ENCODE data around the gene ST8SIA6. TPM values are rescaled to one million over a fixed set of nuclear protein-coding genes. Genes with fewer than 3 reads are reported as not detected.
"Not testable (repeated sequence)": the region's sequence is repeated elsewhere in the genome, so short reads cannot be mapped to it uniquely, and the experiment has no call there.

ST8SIA6 gene
- not detected for total RNA-seq

GRCh38 chr10:17454161-17455014 lies at the start of gene ST8SIA6:
Gene ST8SIA6, minus strand, starts transcription at chr10:17454595. Its CDS starts 340 bp downstream, at chr10:17454255.
- Histone ChIP-seq H3K27ac (no peak within 1 kb of the TSS), H3K36me3 (no peaks in the 10 kb centered on the region), H3K27me3 (no peaks in the 10 kb centered on the region), H3K4me1 (peaks cover 5 to 6% of the 10 kb centered on the region in 2 donors), H3K4me3 (peak within 1 kb of the TSS; percentile 58 to 70), H3K9me3 (peaks cover 2 to 5% of the 10 kb centered on the region in 2 donors)
- DNase-seq (ENCODE audit: low spot score in 2 of 2), result no peak
- intact Hi-C loops (cut with DNase I), result no loop called here
- TF ChIP-seq CTCF (IDR thresholded peaks at IDR 0.05), result no peak

- intact Hi-C loops (cut with DNase I), result no loop called here
- no peak for DNase-seq (ENCODE audit: low spot score in 2 of 2)
- no peaks in the 10 kb centered on the region for H3K4me1 ChIP-seq
- H3K27ac ChIP-seq, result no peak overlapping the region
- H3K9me3 ChIP-seq, result no peaks in the 10 kb centered on the region
- H3K36me3 ChIP-seq, result no peaks in the 10 kb centered on the region
- no peak for TF ChIP-seq CTCF (IDR thresholded peaks at IDR 0.05)
- H3K4me3 ChIP-seq, result no peak overlapping the region
- no peaks in the 10 kb centered on the region for H3K27me3 ChIP-seq
Observed at GRCh38 chr10:17503795-17504194, 49.4 kb upstream of the ST8SIA6 start.

GRCh38 chr10:17502814-17503213 lies 48.4 kb upstream of the ST8SIA6 start:
- H3K36me3 ChIP-seq, result no peaks in the 10 kb centered on the region
- no peak overlapping the region for H3K27ac ChIP-seq
- no peak overlapping the region for H3K4me3 ChIP-seq
- no peaks in the 10 kb centered on the region for H3K27me3 ChIP-seq
- H3K4me1 ChIP-seq, result no peaks in the 10 kb centered on the region
- TF ChIP-seq CTCF (IDR thresholded peaks at IDR 0.05), result no peak
- no peaks in the 10 kb centered on the region for H3K9me3 ChIP-seq
- intact Hi-C loops (cut with DNase I), result no loop called here
- no peak for DNase-seq (ENCODE audit: low spot score in 2 of 2)

GRCh38 chr10:17499014-17499413 lies 44.6 kb upstream of the ST8SIA6 start:
- intact Hi-C loops (cut with DNase I); H3K36me3 ChIP-seq; DNase-seq (ENCODE audit: low spot score in 2 of 2); H3K27me3 ChIP-seq; H3K4me3 ChIP-seq; H3K4me1 ChIP-seq; H3K9me3 ChIP-seq; H3K27ac ChIP-seq: not testable (repeated sequence)

GRCh38 chr10:17497446-17498030 lies 43.1 kb upstream of the ST8SIA6 start:
- no peaks in the 10 kb centered on the region for H3K27me3 ChIP-seq
- no peaks in the 10 kb centered on the region for H3K36me3 ChIP-seq
- H3K27ac ChIP-seq, result no peak overlapping the region
- no peak overlapping the region for H3K4me3 ChIP-seq
- intact Hi-C loops (cut with DNase I), result no loop called here
- no peak for DNase-seq (ENCODE audit: low spot score in 2 of 2)
- no peaks in the 10 kb centered on the region for H3K4me1 ChIP-seq
- TF ChIP-seq CTCF (IDR thresholded peaks at IDR 0.05), result no peak
- no peaks in the 10 kb centered on the region for H3K9me3 ChIP-seq

GRCh38 chr10:17494626-17495260 lies 40.3 kb upstream of the ST8SIA6 start:
- no peak overlapping the region for H3K27ac ChIP-seq
- no peaks in the 10 kb centered on the region for H3K27me3 ChIP-seq
- no peak for TF ChIP-seq CTCF (IDR thresholded peaks at IDR 0.05)
- H3K36me3 ChIP-seq, result no peaks in the 10 kb centered on the region
- no peaks in the 10 kb centered on the region for H3K9me3 ChIP-seq
- no peak for DNase-seq (ENCODE audit: low spot score in 2 of 2)
- intact Hi-C loops (cut with DNase I), result no loop called here
- H3K4me1 ChIP-seq, result no peaks in the 10 kb centered on the region
- no peak overlapping the region for H3K4me3 ChIP-seq

Data from ascending aorta (tissue), 2 donors.